Endothelial cell of umbilical vein (primary cell): ENCODE results near the gene HOXA3. TPM values are rescaled to one million over a fixed set of nuclear protein-coding genes. Genes with fewer than 3 reads are reported as not detected.

Experiments
- BruUV-seq: library from RNA; stranded (reverse); fragments of 400-500 nt; replicated peaks from 2 replicates; lab custom pipeline; 2021; lab: Mats Ljungman, UMichigan
- CTCF ChIA-PET: fragments of 300-600, 350-600 bp; sonication (Branson Sonifier 250); formaldehyde crosslinking; loops from one replicate; lab custom pipeline; 2021; ENCODE audit warnings: antibody characterized with exemption, inconsistent platforms; lab: Charles Lee
- POLR2A ChIA-PET: fragments of 300-600, 350-600 bp; sonication (Branson Sonifier 250); formaldehyde crosslinking; loops from one replicate; lab custom pipeline; 2021; ENCODE audit warnings: antibody characterized with exemption, inconsistent platforms; lab: Charles Lee
- DNase-seq: peaks from one replicate; pipeline ENCODE4 v3.0.0-alpha.2; 2011; ENCODE audit warnings: low read depth, low spot score
- FAIRE-seq: peaks from 2 replicates; lab custom pipeline; 2011; peaks lifted over from hg19 to GRCh38; lab: Jason Lieb, UNC
- H2AFZ ChIP-seq: 2 replicates; pipeline ENCODE4 v1.6.0; 2012; ENCODE audit warnings: low read depth, low read length, control low read depth, inconsistent platforms
- H3K27ac ChIP-seq: 2 replicates; pipeline ENCODE4 v1.5.1; 2011; ENCODE audit warnings: low read depth, mild to moderate bottlenecking, control low read depth, low read length, moderate library complexity; ENCODE audit not compliant: insufficient read depth
- H3K27me3 ChIP-seq, 2 experiments: 2 replicates each; pipeline versions ENCODE4 v1.6.0 to v1.6.1; 2011; ENCODE audit warnings: low read length in 2 of 2, mixed read lengths in 1 of 2; ENCODE audit not compliant: control insufficient read depth in 2 of 2, insufficient read depth in 2 of 2
- H3K36me3 ChIP-seq, 2 experiments: 2 replicates in 1 of 2; 3 replicates in 1 of 2; pipeline ENCODE4 v1.5.1; 2011; ENCODE audit warnings: low read length in 2 of 2, mild to moderate bottlenecking in 1 of 2, moderate library complexity in 1 of 2; ENCODE audit not compliant: control insufficient read depth in 2 of 2, insufficient read depth in 2 of 2; ENCODE audit errors: extremely low read depth in 1 of 2
- H3K4me1 ChIP-seq: 3 replicates; pipeline ENCODE4 v1.5.1; 2011; ENCODE audit warnings: mild to moderate bottlenecking, low read length; ENCODE audit not compliant: control insufficient read depth, insufficient read depth; ENCODE audit errors: extremely low read depth
- H3K4me2 ChIP-seq: 2 replicates; pipeline ENCODE4 v1.6.1; 2011; ENCODE audit warnings: low read length, control low read depth, mixed read lengths; ENCODE audit not compliant: insufficient read depth
- H3K4me3 ChIP-seq, 3 experiments: fragments of 200-600 bp in 1 of 3; sonication (generic), shearing (Covaris generic) in 1 of 3; replicated peaks in 1 of 3; 2 replicates each; pipeline ENCODE4 v1.5.1; 2011 to 2016; ENCODE audit warnings: control low read depth in 3 of 3, low read length in 3 of 3, mild to moderate bottlenecking in 2 of 3, inconsistent platforms in 1 of 3, low read depth in 1 of 3, moderate library complexity in 1 of 3; ENCODE audit not compliant: insufficient read depth in 1 of 3
- H3K79me2 ChIP-seq: 2 replicates; pipeline ENCODE4 v1.6.0; 2012; ENCODE audit warnings: low read length, inconsistent platforms; ENCODE audit not compliant: control insufficient read depth, insufficient read depth
- H3K9ac ChIP-seq: replicated peaks from 2 replicates; pipeline ENCODE3; 2011; ENCODE audit warnings: low read length, control low read depth; ENCODE audit not compliant: insufficient read depth; ENCODE audit errors: extremely low read depth
- H3K9me1 ChIP-seq: replicated peaks from 3 replicates; pipeline ENCODE4 v1.6.0; 2011; ENCODE audit warnings: mild to moderate bottlenecking, low read length; ENCODE audit not compliant: control insufficient read depth, insufficient read depth; ENCODE audit errors: extremely low read depth
- H3K9me3 ChIP-seq: replicated peaks from 2 replicates; pipeline ENCODE4 v1.5.1; 2012; ENCODE audit warnings: low read length, inconsistent platforms; ENCODE audit not compliant: control insufficient read depth, insufficient read depth
- H4K20me1 ChIP-seq: replicated peaks from 2 replicates; pipeline ENCODE3; 2011; ENCODE audit warnings: mild to moderate bottlenecking, low read length; ENCODE audit not compliant: control insufficient read depth, insufficient read depth; ENCODE audit errors: extremely low read depth
- CTCF ChIP-seq, 2 donors: IDR thresholded peaks; 1 replicate in 1 of 2; 2 replicates in 1 of 2; pipeline ENCODE4 v1.5.1; 2011; ENCODE audit warnings: low read length in 2 of 2, mild to moderate bottlenecking in 2 of 2, moderate library complexity in 2 of 2, control low read depth in 1 of 2, inconsistent platforms in 1 of 2, low read depth in 1 of 2; ENCODE audit not compliant: insufficient read depth in 1 of 2; ENCODE audit errors: extremely low read depth in 1 of 2
- EZH2 ChIP-seq: IDR thresholded peaks from 2 replicates; pipeline ENCODE4 v1.6.1; 2012; ENCODE audit warnings: borderline replicate concordance, low read depth, mild to moderate bottlenecking, moderate library complexity, low read length, inconsistent platforms; ENCODE audit not compliant: severe bottlenecking
- GATA2 ChIP-seq: IDR thresholded peaks from 2 replicates; pipeline ENCODE4 v1.7.0; 2011; ENCODE audit warnings: low read depth, mild to moderate bottlenecking, moderate library complexity, mixed read lengths, low read length; ENCODE audit not compliant: insufficient read length, insufficient read depth
- MAX ChIP-seq: IDR thresholded peaks from 2 replicates; pipeline ENCODE4 v1.6.1; 2011; ENCODE audit not compliant: insufficient read depth, insufficient read length
- MYC ChIP-seq: IDR thresholded peaks from one replicate; pipeline ENCODE4 v1.6.1; 2011; ENCODE audit warnings: mild to moderate bottlenecking, low read depth, low read length
- POLR2AphosphoS5 ChIP-seq: IDR thresholded peaks from 2 replicates; pipeline ENCODE4 v1.6.1; 2012; ENCODE audit warnings: low read depth, mild to moderate bottlenecking, control low read depth, low read length, moderate library complexity; ENCODE audit not compliant: insufficient read depth
- dilution Hi-C: fragments of 300-500 bp; cut with MboI; formaldehyde crosslinking; loops from one replicate; pipeline ENCODE4 v1.15.0; 2019; ENCODE audit warnings: low sequenced_read_pairs; ENCODE audit not compliant: extremely low pct_ligation_motif_present
- intact Hi-C: fragments of 100-400 bp; cut with micrococcal nuclease; formaldehyde crosslinking; loops from one replicate; pipeline ENCODE4 v1.10.0; 2022
- polyA plus RNA-seq, 4 experiments: library from polyadenylated mRNA; depleted of rRNA in 3 of 4; stranded (reverse) in 3 of 4; unstranded in 1 of 4; fragments of >200 nt; gene quantifications; 2 replicates each; pipeline versions ENCODE4 v1.2.1 to v1.2.3, GENCODE V29; 2011 to 2012; ENCODE audit warnings: missing spikeins in 1 of 4
- total RNA-seq: library from RNA; stranded (reverse); gene quantifications from 2 replicates; pipeline ENCODE4 v1.2.3, GENCODE V29; 2021

Gene HOXA3
- total and polyA plus RNA-seq, 2 donors (not counting 3 experiments of a cell fraction or from before 2014, with no cell fraction given), result 4.7 to 14.0 TPM

GRCh38 chr7:27173511-27173955 lies 21.1 kb upstream of the HOXA3 start:
- TF ChIP-seq MYC (no peak), POLR2AphosphoS5 (no peak), EZH2 (no peak), GATA2 (no peak), MAX (no peak), CTCF (IDR thresholded peaks at IDR 0.05; ENCODE audit: extremely low read depth in 1 of 2, insufficient read depth in 1 of 2, low read depth in 1 of 2, low read length in 2 of 2) (no peak)
- FAIRE-seq (no peak), DNase-seq (peak; percentile 26)
- H3K27ac ChIP-seq, result peak overlapping the region; percentile 96
- H3K9ac ChIP-seq, result peak overlapping the region; percentile 91
- no peaks in the 10 kb centered on the region for H3K9me1 ChIP-seq
- intact Hi-C loops (no loop called here), dilution Hi-C loops (loop anchor here (25.0 kb wide), 1 partner anchor 986 kb away; no protein-coding TSS in a partner anchor)
- H3K4me1 ChIP-seq, result peaks cover 61% of the 10 kb centered on the region
- peaks cover 100% of the 10 kb centered on the region for H3K79me2 ChIP-seq
- no peaks in the 10 kb centered on the region for H4K20me1 ChIP-seq
- CTCF ChIA-PET, result interaction anchor here (0.9 to 8.0 kb wide), 7 partner anchors 11 to 28 kb away, joined by 3 to 81 read pairs (median 6); partner anchors contain the start of genes HOXA11, HOXA3 and HOXA7
- H3K4me3 ChIP-seq, result peak overlapping the region; percentile 35 to 88 (median 59)
- no peaks in the 10 kb centered on the region for H3K36me3 ChIP-seq
- no peak overlapping the region for H2AFZ ChIP-seq
- no peaks in the 10 kb centered on the region for H3K27me3 ChIP-seq
- H3K9me3 ChIP-seq, result no peaks in the 10 kb centered on the region
- BruUV-seq, result no TSS peak
- H3K4me2 ChIP-seq, result peak overlapping the region; percentile 98
- POLR2A ChIA-PET, result interaction anchor here (1.0 to 1.2 kb wide), 2 partner anchors 11 to 12 kb away, joined by 3 to 5 read pairs; partner anchors contain the start of gene HOXA11
